BE2C (cell line): ENCODE measurements around the gene CRCP.
"Not testable (repeated sequence)": the region's sequence is repeated elsewhere in the genome, so short reads cannot be mapped to it uniquely, and the experiment has no call there.

ENCODE experiments used
- DNase-seq: peaks from one replicate; pipeline ENCODE4 v3.0.0-alpha.2; 2020
- H3K27me3 ChIP-seq: fragments of 250-450 bp; sonication (Bioruptor Pico); 2 replicates; pipeline ENCODE4 v1.5.1; 2020; ENCODE audit warnings: mild to moderate bottlenecking
- H3K36me3 ChIP-seq: fragments of 250-450 bp; sonication (Bioruptor Pico); 2 replicates; pipeline ENCODE4 v1.5.1; 2020; ENCODE audit warnings: mild to moderate bottlenecking
- H3K4me1 ChIP-seq: fragments of 250-450 bp; sonication (Bioruptor Pico); 2 replicates; pipeline ENCODE4 v1.5.1; 2020
- H3K4me3 ChIP-seq: 2 replicates; pipeline ENCODE4 v1.5.1; 2011; ENCODE audit warnings: low read depth, low read length
- H3K9me3 ChIP-seq: fragments of 250-450 bp; sonication (Bioruptor Pico); 2 replicates; pipeline ENCODE4 v1.5.1; 2020
- CTCF ChIP-seq: IDR thresholded peaks from 2 replicates; pipeline ENCODE4 v1.5.1; 2012; ENCODE audit warnings: mild to moderate bottlenecking, low read depth, low read length

CRCP gene

GRCh38 chr7:66140924-66141323 is 26.3 kb downstream of the CRCP start:
- peaks cover 28% of the 10 kb centered on the region for H3K4me1 ChIP-seq
- no peak overlapping the region for H3K4me3 ChIP-seq
- peak; percentile 87 for TF ChIP-seq CTCF
- peaks cover 52% of the 10 kb centered on the region for H3K36me3 ChIP-seq
- peak; percentile 77 for DNase-seq
- H3K27me3 ChIP-seq = no peaks in the 10 kb centered on the region
- H3K9me3 ChIP-seq = no peaks in the 10 kb centered on the region

GRCh38 chr7:66142334-66142733 is 27.7 kb downstream of the CRCP start:
- Histone ChIP-seq H3K4me1 (peaks cover 32% of the 10 kb centered on the region), H3K27me3 (no peaks in the 10 kb centered on the region), H3K9me3 (no peaks in the 10 kb centered on the region), H3K36me3 (peaks cover 49% of the 10 kb centered on the region), H3K4me3 (no peak overlapping the region)
- no peak for DNase-seq
- TF ChIP-seq CTCF = no peak

- Histone ChIP-seq H3K9me3 (no peaks in the 10 kb centered on the region), H3K27me3 (no peaks in the 10 kb centered on the region), H3K4me1 (peaks cover 32% of the 10 kb centered on the region), H3K36me3 (peaks cover 51% of the 10 kb centered on the region), H3K4me3 (no peak overlapping the region)
- no peak for DNase-seq
- TF ChIP-seq CTCF = no peak
Observed at GRCh38 chr7:66142996-66143395, 28.3 kb downstream of the CRCP start.

- no peaks in the 10 kb centered on the region for H3K27me3 ChIP-seq
- no peak for TF ChIP-seq CTCF
- no peak for DNase-seq
Observed at GRCh38 chr7:66143876-66144332, 29.3 kb downstream of the CRCP start.

GRCh38 chr7:66145400-66146104 is 30.9 kb downstream of the CRCP start:
- Histone ChIP-seq H3K36me3 (peaks cover 52% of the 10 kb centered on the region), H3K4me3 (no peak overlapping the region), H3K4me1 (peaks cover 25% of the 10 kb centered on the region), H3K9me3 (no peaks in the 10 kb centered on the region), H3K27me3 (no peaks in the 10 kb centered on the region)
- no peak for TF ChIP-seq CTCF
- DNase-seq = peak; percentile 76

More at GRCh38 chr7:66143876-66144332, 29.3 kb downstream of the CRCP start:
- no peak overlapping the region for H3K4me3 ChIP-seq
- H3K36me3 ChIP-seq = peaks cover 53% of the 10 kb centered on the region
- no peaks in the 10 kb centered on the region for H3K9me3 ChIP-seq
- peaks cover 32% of the 10 kb centered on the region for H3K4me1 ChIP-seq

GRCh38 chr7:66146701-66147100 is 32.1 kb downstream of the CRCP start:
- peaks cover 27% of the 10 kb centered on the region for H3K4me1 ChIP-seq
- peak; percentile 38 for DNase-seq
- no peaks in the 10 kb centered on the region for H3K27me3 ChIP-seq
- peaks cover 40% of the 10 kb centered on the region for H3K36me3 ChIP-seq
- H3K9me3 ChIP-seq = no peaks in the 10 kb centered on the region
- TF ChIP-seq CTCF = no peak
- H3K4me3 ChIP-seq = no peak overlapping the region

DNA sequence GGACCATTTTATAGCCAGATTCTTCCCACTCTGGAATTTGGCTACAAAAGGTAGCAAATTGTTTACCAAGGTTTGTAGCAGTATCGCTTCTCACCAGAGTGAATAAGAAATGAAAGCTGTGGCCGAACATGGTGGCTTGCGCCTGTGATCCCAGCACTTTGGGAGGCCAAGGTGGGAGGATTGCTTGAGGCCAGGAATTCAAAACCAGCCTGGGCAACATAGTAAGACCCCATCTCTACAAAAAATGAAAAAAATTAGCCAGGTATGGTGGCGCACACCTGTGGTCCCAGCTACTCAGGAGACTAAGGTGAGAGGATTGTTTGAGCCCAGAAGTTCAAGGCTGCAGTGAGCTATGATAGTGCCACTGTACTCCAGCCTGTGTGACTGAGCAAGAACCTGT is 33.0 kb downstream of the CRCP start:
- Histone ChIP-seq H3K4me1 (peaks cover 35% of the 10 kb centered on the region), H3K36me3 (peaks cover 38% of the 10 kb centered on the region)
- not testable (repeated sequence) for H3K4me3 ChIP-seq, H3K27me3 ChIP-seq, DNase-seq, H3K9me3 ChIP-seq
